ENCODE measurements around the gene RNLS.
A peak's percentile ranks its signal among the peaks of the same experiment; 100 is the strongest.

Gene RNLS

GRCh38 chr10:88385601-88386203 is 197.4 kb downstream of the RNLS start:
- POLR2A ChIA-PET (ENCODE audit: low non-redundant PET) = interaction anchor here (1.0 kb wide), 1 partner anchor 523 kb away, joined by 11 read pairs; the partner anchor contains the start of genes KLLN and PTEN
- CTCF ChIA-PET = interaction anchor here (0.6 to 1.3 kb wide), 4 partner anchors 50 to 536 kb away, joined by 3 to 4 read pairs (median 4); no protein-coding TSS in a partner anchor
- peak overlapping the region; percentile 71 for H3K27ac ChIP-seq
- peak; percentile 79 for DNase-seq (ENCODE audit: low spot score)
- TF ChIP-seq CTCF (conservative IDR thresholded peaks at IDR 0.05; ENCODE audit: low read depth) = no peak

- no peak overlapping the region for H3K27ac ChIP-seq
- CTCF ChIA-PET = no interaction called here
- DNase-seq (ENCODE audit: low spot score) = no peak
- no peak for TF ChIP-seq CTCF (conservative IDR thresholded peaks at IDR 0.05; ENCODE audit: low read depth)
- POLR2A ChIA-PET (ENCODE audit: low non-redundant PET) = no interaction called here
Measured at GRCh38 chr10:88383276-88383675, 199.8 kb downstream of the RNLS start.

GRCh38 chr10:88382699-88383098 is 200.4 kb downstream of the RNLS start:
- ChIA-PET CTCF (no interaction called here), POLR2A (ENCODE audit: low non-redundant PET) (no interaction called here)
- no peak for TF ChIP-seq CTCF (conservative IDR thresholded peaks at IDR 0.05; ENCODE audit: low read depth)
- no peak overlapping the region for H3K27ac ChIP-seq
- DNase-seq (ENCODE audit: low spot score) = no peak

- no peak overlapping the region for H3K27ac ChIP-seq
- no peak for TF ChIP-seq CTCF (conservative IDR thresholded peaks at IDR 0.05; ENCODE audit: low read depth)
- CTCF ChIA-PET = no interaction called here
- POLR2A ChIA-PET (ENCODE audit: low non-redundant PET) = no interaction called here
- peak; percentile 20 for DNase-seq (ENCODE audit: low spot score)
Measured at GRCh38 chr10:88379575-88379974, 203.5 kb downstream of the RNLS start.

- DNase-seq (ENCODE audit: low spot score) = no peak
- ChIA-PET POLR2A (ENCODE audit: low non-redundant PET) (no interaction called here), CTCF (interaction anchor here (0.6 to 1.1 kb wide), 3 partner anchors 11 to 595 kb away, joined by 3 to 4 read pairs (median 4); no protein-coding TSS in a partner anchor)
- H3K27ac ChIP-seq = no peak overlapping the region
- no peak for TF ChIP-seq CTCF (conservative IDR thresholded peaks at IDR 0.05; ENCODE audit: low read depth)
Measured at GRCh38 chr10:88377510-88377909, 205.6 kb downstream of the RNLS start.

GRCh38 chr10:88374392-88375175 is 208.5 kb downstream of the RNLS start:
- ChIA-PET POLR2A (ENCODE audit: low non-redundant PET) (no interaction called here), CTCF (interaction anchor here (0.6 to 1.6 kb wide), 3 partner anchors 10 to 485 kb away, joined by 3 to 4 read pairs (median 3); no protein-coding TSS in a partner anchor)
- no peak overlapping the region for H3K27ac ChIP-seq
- TF ChIP-seq CTCF (conservative IDR thresholded peaks at IDR 0.05; ENCODE audit: low read depth) = no peak
- DNase-seq (ENCODE audit: low spot score) = no peak
